Endothelial cell of umbilical vein (primary cell): ENCODE measurements around the gene B4GALNT4. TPM values are rescaled to one million over a fixed set of nuclear protein-coding genes. Genes with fewer than 3 reads are reported as not detected.

Experiments
- BruUV-seq: library from RNA; stranded (reverse); fragments of 400-500 nt; replicated peaks from 2 replicates; lab custom pipeline; 2021; lab: Mats Ljungman, UMichigan
- CTCF ChIA-PET: fragments of 300-600, 350-600 bp; sonication (Branson Sonifier 250); formaldehyde crosslinking; loops from one replicate; lab custom pipeline; 2021; ENCODE audit warnings: antibody characterized with exemption, inconsistent platforms; lab: Charles Lee
- POLR2A ChIA-PET: fragments of 300-600, 350-600 bp; sonication (Branson Sonifier 250); formaldehyde crosslinking; loops from one replicate; lab custom pipeline; 2021; ENCODE audit warnings: antibody characterized with exemption, inconsistent platforms; lab: Charles Lee
- DNase-seq: peaks from one replicate; pipeline ENCODE4 v3.0.0-alpha.2; 2011; ENCODE audit warnings: low read depth, low spot score
- FAIRE-seq: peaks from 2 replicates; lab custom pipeline; 2011; peaks lifted over from hg19 to GRCh38; lab: Jason Lieb, UNC
- H2AFZ ChIP-seq: 2 replicates; pipeline ENCODE4 v1.6.0; 2012; ENCODE audit warnings: low read depth, low read length, control low read depth, inconsistent platforms
- H3K27ac ChIP-seq: 2 replicates; pipeline ENCODE4 v1.5.1; 2011; ENCODE audit warnings: low read depth, mild to moderate bottlenecking, control low read depth, low read length, moderate library complexity; ENCODE audit not compliant: insufficient read depth
- H3K27me3 ChIP-seq, 2 experiments: 2 replicates each; pipeline versions ENCODE4 v1.6.0 to v1.6.1; 2011; ENCODE audit warnings: low read length in 2 of 2, mixed read lengths in 1 of 2; ENCODE audit not compliant: control insufficient read depth in 2 of 2, insufficient read depth in 2 of 2
- H3K36me3 ChIP-seq, 2 experiments: 2 replicates in 1 of 2; 3 replicates in 1 of 2; pipeline ENCODE4 v1.5.1; 2011; ENCODE audit warnings: low read length in 2 of 2, mild to moderate bottlenecking in 1 of 2, moderate library complexity in 1 of 2; ENCODE audit not compliant: control insufficient read depth in 2 of 2, insufficient read depth in 2 of 2; ENCODE audit errors: extremely low read depth in 1 of 2
- H3K4me1 ChIP-seq: 3 replicates; pipeline ENCODE4 v1.5.1; 2011; ENCODE audit warnings: mild to moderate bottlenecking, low read length; ENCODE audit not compliant: control insufficient read depth, insufficient read depth; ENCODE audit errors: extremely low read depth
- H3K4me2 ChIP-seq: 2 replicates; pipeline ENCODE4 v1.6.1; 2011; ENCODE audit warnings: low read length, control low read depth, mixed read lengths; ENCODE audit not compliant: insufficient read depth
- H3K4me3 ChIP-seq, 3 experiments: fragments of 200-600 bp in 1 of 3; sonication (generic), shearing (Covaris generic) in 1 of 3; replicated peaks in 1 of 3; 2 replicates each; pipeline ENCODE4 v1.5.1; 2011 to 2016; ENCODE audit warnings: control low read depth in 3 of 3, low read length in 3 of 3, mild to moderate bottlenecking in 2 of 3, inconsistent platforms in 1 of 3, low read depth in 1 of 3, moderate library complexity in 1 of 3; ENCODE audit not compliant: insufficient read depth in 1 of 3
- H3K79me2 ChIP-seq: 2 replicates; pipeline ENCODE4 v1.6.0; 2012; ENCODE audit warnings: low read length, inconsistent platforms; ENCODE audit not compliant: control insufficient read depth, insufficient read depth
- H3K9ac ChIP-seq: replicated peaks from 2 replicates; pipeline ENCODE3; 2011; ENCODE audit warnings: low read length, control low read depth; ENCODE audit not compliant: insufficient read depth; ENCODE audit errors: extremely low read depth
- H3K9me1 ChIP-seq: replicated peaks from 3 replicates; pipeline ENCODE4 v1.6.0; 2011; ENCODE audit warnings: mild to moderate bottlenecking, low read length; ENCODE audit not compliant: control insufficient read depth, insufficient read depth; ENCODE audit errors: extremely low read depth
- H3K9me3 ChIP-seq: replicated peaks from 2 replicates; pipeline ENCODE4 v1.5.1; 2012; ENCODE audit warnings: low read length, inconsistent platforms; ENCODE audit not compliant: control insufficient read depth, insufficient read depth
- H4K20me1 ChIP-seq: replicated peaks from 2 replicates; pipeline ENCODE3; 2011; ENCODE audit warnings: mild to moderate bottlenecking, low read length; ENCODE audit not compliant: control insufficient read depth, insufficient read depth; ENCODE audit errors: extremely low read depth
- CTCF ChIP-seq, 2 donors: IDR thresholded peaks; 1 replicate in 1 of 2; 2 replicates in 1 of 2; pipeline ENCODE4 v1.5.1; 2011; ENCODE audit warnings: low read length in 2 of 2, mild to moderate bottlenecking in 2 of 2, moderate library complexity in 2 of 2, control low read depth in 1 of 2, inconsistent platforms in 1 of 2, low read depth in 1 of 2; ENCODE audit not compliant: insufficient read depth in 1 of 2; ENCODE audit errors: extremely low read depth in 1 of 2
- EZH2 ChIP-seq: IDR thresholded peaks from 2 replicates; pipeline ENCODE4 v1.6.1; 2012; ENCODE audit warnings: borderline replicate concordance, low read depth, mild to moderate bottlenecking, moderate library complexity, low read length, inconsistent platforms; ENCODE audit not compliant: severe bottlenecking
- FOS ChIP-seq: IDR thresholded peaks from 2 replicates; pipeline ENCODE4 v1.6.1; 2011; ENCODE audit warnings: mild to moderate bottlenecking, low read length, moderate library complexity, borderline replicate concordance; ENCODE audit not compliant: insufficient read depth
- GATA2 ChIP-seq: IDR thresholded peaks from 2 replicates; pipeline ENCODE4 v1.7.0; 2011; ENCODE audit warnings: low read depth, mild to moderate bottlenecking, moderate library complexity, mixed read lengths, low read length; ENCODE audit not compliant: insufficient read length, insufficient read depth
- JUN ChIP-seq: IDR thresholded peaks from 2 replicates; pipeline ENCODE4 v1.6.1; 2011; ENCODE audit warnings: borderline replicate concordance, low read depth; ENCODE audit not compliant: insufficient read length, insufficient read depth
- MAX ChIP-seq: IDR thresholded peaks from 2 replicates; pipeline ENCODE4 v1.6.1; 2011; ENCODE audit not compliant: insufficient read depth, insufficient read length
- MYC ChIP-seq: IDR thresholded peaks from one replicate; pipeline ENCODE4 v1.6.1; 2011; ENCODE audit warnings: mild to moderate bottlenecking, low read depth, low read length
- POLR2A ChIP-seq: IDR thresholded peaks from 2 replicates; pipeline ENCODE4 v1.6.1; 2012; ENCODE audit warnings: low read depth, mild to moderate bottlenecking, control low read depth, low read length
- POLR2AphosphoS5 ChIP-seq: IDR thresholded peaks from 2 replicates; pipeline ENCODE4 v1.6.1; 2012; ENCODE audit warnings: low read depth, mild to moderate bottlenecking, control low read depth, low read length, moderate library complexity; ENCODE audit not compliant: insufficient read depth
- dilution Hi-C: fragments of 300-500 bp; cut with MboI; formaldehyde crosslinking; loops from one replicate; pipeline ENCODE4 v1.15.0; 2019; ENCODE audit warnings: low sequenced_read_pairs; ENCODE audit not compliant: extremely low pct_ligation_motif_present
- intact Hi-C: fragments of 100-400 bp; cut with micrococcal nuclease; formaldehyde crosslinking; loops from one replicate; pipeline ENCODE4 v1.10.0; 2022
- polyA plus RNA-seq, 4 experiments: library from polyadenylated mRNA; depleted of rRNA in 3 of 4; stranded (reverse) in 3 of 4; unstranded in 1 of 4; fragments of >200 nt; gene quantifications; 2 replicates each; pipeline versions ENCODE4 v1.2.1 to v1.2.3, GENCODE V29; 2011 to 2012; ENCODE audit warnings: missing spikeins in 1 of 4
- total RNA-seq: library from RNA; stranded (reverse); gene quantifications from 2 replicates; pipeline ENCODE4 v1.2.3, GENCODE V29; 2021

The B4GALNT4 gene
- total and polyA plus RNA-seq, 2 donors (not counting 3 experiments of a cell fraction or from before 2014, with no cell fraction given): 9.2 to 9.6 TPM

GRCh38 chr11:355581-356458 is 13.5 kb upstream of the B4GALNT4 start:
- no peaks in the 10 kb centered on the region for H3K27me3 ChIP-seq
- dilution Hi-C loops (no loop called here), intact Hi-C loops (loop anchor here (1.0 to 5.0 kb wide), 6 partner anchors 29 to 149 kb away; partner anchors contain the start of genes BET1L, IFITM3, PSMD13 and RIC8A)
- H3K79me2 ChIP-seq: no peaks in the 10 kb centered on the region
- H4K20me1 ChIP-seq: no peaks in the 10 kb centered on the region
- H3K4me1 ChIP-seq: peaks cover 8% of the 10 kb centered on the region
- ChIA-PET POLR2A (interaction anchor here (1.0 to 1.3 kb wide), 4 partner anchors 16 to 48 kb away, joined by 3 to 13 read pairs (median 6); partner anchors contain the start of gene IFITM2), CTCF (interaction anchor here (0.7 to 2.4 kb wide), 10 partner anchors 13 to 148 kb away, joined by 3 to 16 read pairs (median 4); partner anchors contain the start of genes BET1L, IFITM2 and RIC8A)
- DNase-seq: peak; percentile 96
- H3K27ac ChIP-seq: peak overlapping the region; percentile 96
- FAIRE-seq: peak; percentile 93
- H3K4me3 ChIP-seq: peak overlapping the region in 1 of 3 experiments; percentile 14
- H3K9me3 ChIP-seq: no peaks in the 10 kb centered on the region
- H2AFZ ChIP-seq: peak overlapping the region; percentile 72
- peak overlapping the region; percentile 85 for H3K9ac ChIP-seq
- BruUV-seq: TSS peak; percentile 95
- TF ChIP-seq POLR2AphosphoS5: peak; percentile 84
- TF ChIP-seq GATA2: no peak
- no peak for TF ChIP-seq EZH2
- TF ChIP-seq POLR2A: peak; percentile 77
- TF ChIP-seq MYC: peak; percentile 75
- H3K9me1 ChIP-seq: no peaks in the 10 kb centered on the region
- no peaks in the 10 kb centered on the region for H3K36me3 ChIP-seq
- peak overlapping the region; percentile 66 for H3K4me2 ChIP-seq

GRCh38 chr11:356610-357009 is 12.7 kb upstream of the B4GALNT4 start:
- H3K9me1 ChIP-seq: no peaks in the 10 kb centered on the region
- no peaks in the 10 kb centered on the region for H3K27me3 ChIP-seq
- H3K9me3 ChIP-seq: no peaks in the 10 kb centered on the region
- no peak overlapping the region for H2AFZ ChIP-seq
- intact Hi-C loops (loop anchor here (1.0 to 5.0 kb wide), 6 partner anchors 30 to 149 kb away; partner anchors contain the start of genes BET1L, IFITM3, PSMD13 and RIC8A), dilution Hi-C loops (no loop called here)
- no peak overlapping the region for H3K4me3 ChIP-seq
- no peak overlapping the region for H3K27ac ChIP-seq
- POLR2A ChIA-PET: interaction anchor here (1.0 kb wide), 1 partner anchor 39 kb away, joined by 4 read pairs; no protein-coding TSS in a partner anchor
- peaks cover 8% of the 10 kb centered on the region for H3K4me1 ChIP-seq
- DNase-seq (no peak), FAIRE-seq (peak; percentile 70)
- TF ChIP-seq MAX: no peak
- no peak for TF ChIP-seq MYC
- TF ChIP-seq CTCF (IDR thresholded peaks at IDR 0.05; ENCODE audit: extremely low read depth in 1 of 2, insufficient read depth in 1 of 2, low read depth in 1 of 2, low read length in 2 of 2): no peak
- TF ChIP-seq POLR2AphosphoS5: no peak
- no peak for TF ChIP-seq POLR2A
- no peak for TF ChIP-seq GATA2
- no peak for TF ChIP-seq FOS
- TF ChIP-seq EZH2: no peak
- no peak for TF ChIP-seq JUN
- CTCF ChIA-PET: interaction anchor here (1.3 to 2.4 kb wide), 4 partner anchors 17 to 51 kb away, joined by 5 to 16 read pairs (median 5); partner anchors contain the start of gene IFITM2
- no peak overlapping the region for H3K4me2 ChIP-seq
- H3K9ac ChIP-seq: no peak overlapping the region
- no TSS peak for BruUV-seq
- H3K79me2 ChIP-seq: no peaks in the 10 kb centered on the region
- no peaks in the 10 kb centered on the region for H4K20me1 ChIP-seq
- no peaks in the 10 kb centered on the region for H3K36me3 ChIP-seq
